Keratinocyte (primary cell): ENCODE results near the gene UMAD1.

Experiments
- EZH2 ChIP-seq: IDR thresholded peaks from one replicate; pipeline ENCODE4 v1.6.1; 2012; ENCODE audit warnings: inconsistent platforms, mild to moderate bottlenecking, low read length, moderate library complexity
- TF ChIP-seq, protein P1 (sequence below), 3 experiments: IDR thresholded peaks in 1 of 3; conservative IDR thresholded peaks in 1 of 3; optimal IDR thresholded peaks in 1 of 3; 2 replicates in 2 of 3; 3 replicates in 1 of 3; pipeline versions ENCODE3 to v1.5.1; 2011; ENCODE audit warnings: low read length in 3 of 3, mild to moderate bottlenecking in 3 of 3, moderate library complexity in 2 of 3, control low read depth in 1 of 3, inconsistent platforms in 1 of 3; ENCODE audit not compliant: insufficient read depth in 2 of 3; ENCODE audit errors: extremely low read depth in 1 of 3

GRCh38 chr7:7908622-7909145, 268.1 kb downstream of the UMAD1 start:
- TF ChIP-seq, protein P1, sequence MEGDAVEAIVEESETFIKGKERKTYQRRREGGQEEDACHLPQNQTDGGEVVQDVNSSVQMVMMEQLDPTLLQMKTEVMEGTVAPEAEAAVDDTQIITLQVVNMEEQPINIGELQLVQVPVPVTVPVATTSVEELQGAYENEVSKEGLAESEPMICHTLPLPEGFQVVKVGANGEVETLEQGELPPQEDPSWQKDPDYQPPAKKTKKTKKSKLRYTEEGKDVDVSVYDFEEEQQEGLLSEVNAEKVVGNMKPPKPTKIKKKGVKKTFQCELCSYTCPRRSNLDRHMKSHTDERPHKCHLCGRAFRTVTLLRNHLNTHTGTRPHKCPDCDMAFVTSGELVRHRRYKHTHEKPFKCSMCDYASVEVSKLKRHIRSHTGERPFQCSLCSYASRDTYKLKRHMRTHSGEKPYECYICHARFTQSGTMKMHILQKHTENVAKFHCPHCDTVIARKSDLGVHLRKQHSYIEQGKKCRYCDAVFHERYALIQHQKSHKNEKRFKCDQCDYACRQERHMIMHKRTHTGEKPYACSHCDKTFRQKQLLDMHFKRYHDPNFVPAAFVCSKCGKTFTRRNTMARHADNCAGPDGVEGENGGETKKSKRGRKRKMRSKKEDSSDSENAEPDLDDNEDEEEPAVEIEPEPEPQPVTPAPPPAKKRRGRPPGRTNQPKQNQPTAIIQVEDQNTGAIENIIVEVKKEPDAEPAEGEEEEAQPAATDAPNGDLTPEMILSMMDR (optimal IDR thresholded peaks at IDR 0.05 in 1 of 3, IDR thresholded peaks at IDR 0.05 in 1 of 3, conservative IDR thresholded peaks at IDR 0.05 in 1 of 3; ENCODE audit: extremely low read depth in 1 of 3, insufficient read depth in 2 of 3, low read length in 3 of 3), result no peak
- no peak for TF ChIP-seq EZH2
